Neural cell (in vitro differentiated cells): ENCODE results near the gene RASD1. TPM values are rescaled to one million over a fixed set of nuclear protein-coding genes. Genes with fewer than 3 reads are reported as not detected.

Experiments
- H2AFZ ChIP-seq: fragments of 200-600, 300-800 bp; sonication (generic), shearing (Covaris generic); 2 replicates; pipeline ENCODE4 v1.6.0; 2014; ENCODE audit warnings: low read depth, mild to moderate bottlenecking, antibody characterized with exemption, low read length, moderate library complexity
- H3F3A ChIP-seq: fragments of 200-600 bp; shearing (Covaris generic); 2 replicates; pipeline ENCODE4 v1.6.1; 2016; ENCODE audit warnings: mild to moderate bottlenecking, moderate library complexity, mixed read lengths, antibody characterized with exemption, low read length; ENCODE audit not compliant: insufficient read depth, poor library complexity, severe bottlenecking
- H3K27ac ChIP-seq: fragments of 200-600, 300-800 bp; sonication (generic), shearing (Covaris generic); 2 replicates; pipeline ENCODE4 v1.5.1; 2014; ENCODE audit warnings: mild to moderate bottlenecking, low read length, moderate library complexity
- H3K27me3 ChIP-seq: fragments of 300-800, 200-600 bp; sonication (generic), shearing (Covaris generic); 2 replicates; pipeline ENCODE4 v1.6.0; 2014; ENCODE audit warnings: mild to moderate bottlenecking, low read depth, low read length, moderate library complexity; ENCODE audit not compliant: insufficient read depth
- H3K36me3 ChIP-seq: fragments of 300-800, 200-600 bp; sonication (generic), shearing (Covaris generic); 2 replicates; pipeline ENCODE4 v1.5.1; 2014; ENCODE audit warnings: mild to moderate bottlenecking, antibody characterized with exemption, low read length, moderate library complexity; ENCODE audit not compliant: insufficient read depth
- H3K4me2 ChIP-seq: fragments of 300-800, 200-600 bp; sonication (generic), shearing (Covaris generic); 2 replicates; pipeline ENCODE4 v1.6.0; 2014; ENCODE audit warnings: mild to moderate bottlenecking, low read length
- H3K4me3 ChIP-seq: fragments of 300-800, 200-600 bp; sonication (generic), shearing (Covaris generic); 2 replicates; pipeline ENCODE4 v1.5.1; 2014; ENCODE audit warnings: mild to moderate bottlenecking, low read length, moderate library complexity
- H3K79me2 ChIP-seq: fragments of 200-600 bp; shearing (Covaris generic); replicated peaks from 2 replicates; pipeline ENCODE4 v1.6.0; 2014; ENCODE audit warnings: mild to moderate bottlenecking, low read length, moderate library complexity; ENCODE audit not compliant: insufficient read depth
- H3K9ac ChIP-seq: fragments of 300-800, 200-600 bp; sonication (generic), shearing (Covaris generic); 2 replicates; pipeline ENCODE4 v1.6.1; 2016; ENCODE audit warnings: mild to moderate bottlenecking, low read length, mixed read lengths
- H3K9me2 ChIP-seq: fragments of 200-600 bp; shearing (Covaris generic); 2 replicates; pipeline ENCODE4 v1.6.1; 2016; ENCODE audit warnings: mild to moderate bottlenecking, low read length, mixed read lengths; ENCODE audit not compliant: insufficient read depth
- H3K9me3 ChIP-seq: fragments of 200-600, 300-800 bp; sonication (generic), shearing (Covaris generic); 2 replicates; pipeline ENCODE4 v1.6.1; 2016; ENCODE audit warnings: mild to moderate bottlenecking, mixed run types, low read length, moderate library complexity, mixed read lengths
- H4K20me1 ChIP-seq: fragments of 200-600 bp; shearing (Covaris generic); 2 replicates; pipeline ENCODE4 v1.6.1; 2016; ENCODE audit warnings: mild to moderate bottlenecking, mixed run types; ENCODE audit not compliant: insufficient read depth
- EP300 ChIP-seq: fragments of 450-650 bp; conservative IDR thresholded peaks from 2 replicates; pipeline ENCODE4 v1.6.1; 2014; ENCODE audit warnings: antibody characterized with exemption, mild to moderate bottlenecking, moderate library complexity; ENCODE audit not compliant: poor library complexity, severe bottlenecking
- EZH2 ChIP-seq: fragments of 200-600, 300-800 bp; shearing (Covaris generic), sonication (generic); IDR thresholded peaks from 2 replicates; pipeline ENCODE4 v1.6.1; 2014; ENCODE audit warnings: antibody characterized with exemption, low read length, borderline replicate concordance, mild to moderate bottlenecking; ENCODE audit not compliant: insufficient read depth, poor library complexity, severe bottlenecking
- MXI1 ChIP-seq: fragments of 450-650 bp; conservative IDR thresholded peaks from 2 replicates; pipeline ENCODE4 v1.6.1; 2014; ENCODE audit warnings: antibody characterized with exemption, mild to moderate bottlenecking; ENCODE audit not compliant: poor library complexity, severe bottlenecking
- POLR2AphosphoS5 ChIP-seq: IDR thresholded peaks from 2 replicates; pipeline ENCODE4 v1.6.1; 2012
- RAD21 ChIP-seq: fragments of 450-650 bp; conservative IDR thresholded peaks from 2 replicates; pipeline ENCODE4 v1.6.1; 2014; ENCODE audit warnings: antibody characterized with exemption, mild to moderate bottlenecking, moderate library complexity
- REST ChIP-seq: IDR thresholded peaks from 2 replicates; pipeline ENCODE4 v1.6.1; 2012; ENCODE audit warnings: borderline replicate concordance
- SMC3 ChIP-seq: fragments of 450-650 bp; conservative IDR thresholded peaks from 2 replicates; pipeline ENCODE4 v1.6.1; 2014; ENCODE audit warnings: antibody characterized with exemption, mild to moderate bottlenecking, moderate library complexity; ENCODE audit not compliant: poor library complexity
- TAF1 ChIP-seq: IDR thresholded peaks from 2 replicates; pipeline ENCODE4 v1.6.1; 2012; ENCODE audit warnings: low read depth
- polyA plus RNA-seq: library from polyadenylated mRNA; depleted of rRNA; stranded (reverse); fragments of >200 nt; gene quantifications from 2 replicates; pipeline ENCODE4 v1.2.3, GENCODE V29; 2014
- TF ChIP-seq, protein P1 (sequence below): fragments of 450-650 bp; IDR thresholded peaks from 2 replicates; pipeline ENCODE4 v1.5.1; 2014; ENCODE audit warnings: antibody characterized with exemption, mild to moderate bottlenecking, moderate library complexity; ENCODE audit not compliant: poor library complexity, severe bottlenecking

The RASD1 gene
- polyA plus RNA-seq, 1 donor from 2014 or later: 57.7 TPM

- H3K9ac ChIP-seq: no peak overlapping the region
- no peak overlapping the region for H2AFZ ChIP-seq
- TF ChIP-seq TAF1 (no peak), REST (no peak), EP300 (no peak), SMC3 (no peak), MXI1 (no peak), EZH2 (no peak), RAD21 (no peak), POLR2AphosphoS5 (no peak)
- TF ChIP-seq, protein P1, sequence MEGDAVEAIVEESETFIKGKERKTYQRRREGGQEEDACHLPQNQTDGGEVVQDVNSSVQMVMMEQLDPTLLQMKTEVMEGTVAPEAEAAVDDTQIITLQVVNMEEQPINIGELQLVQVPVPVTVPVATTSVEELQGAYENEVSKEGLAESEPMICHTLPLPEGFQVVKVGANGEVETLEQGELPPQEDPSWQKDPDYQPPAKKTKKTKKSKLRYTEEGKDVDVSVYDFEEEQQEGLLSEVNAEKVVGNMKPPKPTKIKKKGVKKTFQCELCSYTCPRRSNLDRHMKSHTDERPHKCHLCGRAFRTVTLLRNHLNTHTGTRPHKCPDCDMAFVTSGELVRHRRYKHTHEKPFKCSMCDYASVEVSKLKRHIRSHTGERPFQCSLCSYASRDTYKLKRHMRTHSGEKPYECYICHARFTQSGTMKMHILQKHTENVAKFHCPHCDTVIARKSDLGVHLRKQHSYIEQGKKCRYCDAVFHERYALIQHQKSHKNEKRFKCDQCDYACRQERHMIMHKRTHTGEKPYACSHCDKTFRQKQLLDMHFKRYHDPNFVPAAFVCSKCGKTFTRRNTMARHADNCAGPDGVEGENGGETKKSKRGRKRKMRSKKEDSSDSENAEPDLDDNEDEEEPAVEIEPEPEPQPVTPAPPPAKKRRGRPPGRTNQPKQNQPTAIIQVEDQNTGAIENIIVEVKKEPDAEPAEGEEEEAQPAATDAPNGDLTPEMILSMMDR: no peak
- no peaks in the 10 kb centered on the region for H4K20me1 ChIP-seq
- no peaks in the 10 kb centered on the region for H3K9me3 ChIP-seq
- no peaks in the 10 kb centered on the region for H3K79me2 ChIP-seq
- no peaks in the 10 kb centered on the region for H3K36me3 ChIP-seq
- H3F3A ChIP-seq: no peaks in the 10 kb centered on the region
- H3K9me2 ChIP-seq: no peaks in the 10 kb centered on the region
- no peaks in the 10 kb centered on the region for H3K27me3 ChIP-seq
- H3K27ac ChIP-seq: no peak overlapping the region
- no peak overlapping the region for H3K4me3 ChIP-seq
- H3K4me2 ChIP-seq: no peak overlapping the region
Measured at GRCh38 chr17:17506893-17507464, 10.8 kb upstream of the RASD1 start.

GRCh38 chr17:17506181-17506741 lies 10.1 kb upstream of the RASD1 start:
- Histone ChIP-seq H3K36me3 (no peaks in the 10 kb centered on the region), H3F3A (no peaks in the 10 kb centered on the region), H3K27me3 (no peaks in the 10 kb centered on the region), H3K4me2 (no peak overlapping the region), H4K20me1 (no peaks in the 10 kb centered on the region), H3K9ac (no peak overlapping the region), H3K27ac (no peak overlapping the region), H3K9me3 (no peaks in the 10 kb centered on the region), H2AFZ (no peak overlapping the region), H3K79me2 (no peaks in the 10 kb centered on the region), H3K9me2 (no peaks in the 10 kb centered on the region), H3K4me3 (no peak overlapping the region)
- TF ChIP-seq SMC3 (no peak), EP300 (no peak), REST (no peak), RAD21 (no peak), EZH2 (no peak), POLR2AphosphoS5 (no peak), TAF1 (no peak), MXI1 (no peak)
- TF ChIP-seq, protein P1: no peak
